Lower leg skin (tissue), 3 donors: ENCODE data around the gene SLC37A1.

Source experiments
- CTCF ChIP-seq, 3 donors: fragments of 450-650 bp; IDR thresholded peaks; one replicate each; pipeline ENCODE4 v1.5.1; 2016; ENCODE audit warnings: antibody characterized with exemption in 3 of 3, mild to moderate bottlenecking in 3 of 3, moderate library complexity in 2 of 3
- POLR2A ChIP-seq, 2 donors: fragments of 450-650 bp; IDR thresholded peaks; one replicate each; pipeline ENCODE4 v1.6.1; 2016 to 2017; ENCODE audit warnings: antibody characterized with exemption in 2 of 2, mild to moderate bottlenecking in 1 of 2, moderate library complexity in 1 of 2

DNA sequence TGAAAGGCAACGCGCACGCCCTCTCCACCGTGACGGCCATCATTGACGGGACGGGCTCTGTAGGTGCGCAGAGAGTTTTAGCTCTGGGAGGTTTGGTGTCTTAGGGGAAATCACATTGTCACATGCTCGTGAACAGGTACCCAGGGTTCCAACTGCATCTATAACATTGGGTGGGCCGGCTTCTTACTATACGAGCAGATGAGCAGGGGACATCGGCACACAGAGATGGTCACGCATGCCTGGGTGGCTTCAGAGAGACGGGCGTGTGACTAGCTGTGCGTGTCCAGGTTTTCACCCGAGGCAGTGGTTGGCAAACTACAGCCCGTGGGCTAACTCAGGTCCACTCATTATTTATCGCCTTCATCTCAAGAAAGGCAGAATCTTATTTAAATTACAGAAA is 54.7 kb downstream of the SLC37A1 start:
- TF ChIP-seq CTCF (IDR thresholded peaks at IDR 0.05) (no peak), POLR2A (IDR thresholded peaks at IDR 0.05) (no peak)
